ENCODE measurements around the gene CD58. TPM values are rescaled to one million over a fixed set of nuclear protein-coding genes. Genes with fewer than 3 reads are reported as not detected.
A peak's percentile ranks its signal among the peaks of the same experiment; 100 is the strongest.

The CD58 gene
- total and polyA plus RNA-seq, 9 of the 15 experiments (the other 6 are each of a cell fraction or from before 2014, with no cell fraction given), result 18.1 to 113 (median 37.4) TPM

DNA sequence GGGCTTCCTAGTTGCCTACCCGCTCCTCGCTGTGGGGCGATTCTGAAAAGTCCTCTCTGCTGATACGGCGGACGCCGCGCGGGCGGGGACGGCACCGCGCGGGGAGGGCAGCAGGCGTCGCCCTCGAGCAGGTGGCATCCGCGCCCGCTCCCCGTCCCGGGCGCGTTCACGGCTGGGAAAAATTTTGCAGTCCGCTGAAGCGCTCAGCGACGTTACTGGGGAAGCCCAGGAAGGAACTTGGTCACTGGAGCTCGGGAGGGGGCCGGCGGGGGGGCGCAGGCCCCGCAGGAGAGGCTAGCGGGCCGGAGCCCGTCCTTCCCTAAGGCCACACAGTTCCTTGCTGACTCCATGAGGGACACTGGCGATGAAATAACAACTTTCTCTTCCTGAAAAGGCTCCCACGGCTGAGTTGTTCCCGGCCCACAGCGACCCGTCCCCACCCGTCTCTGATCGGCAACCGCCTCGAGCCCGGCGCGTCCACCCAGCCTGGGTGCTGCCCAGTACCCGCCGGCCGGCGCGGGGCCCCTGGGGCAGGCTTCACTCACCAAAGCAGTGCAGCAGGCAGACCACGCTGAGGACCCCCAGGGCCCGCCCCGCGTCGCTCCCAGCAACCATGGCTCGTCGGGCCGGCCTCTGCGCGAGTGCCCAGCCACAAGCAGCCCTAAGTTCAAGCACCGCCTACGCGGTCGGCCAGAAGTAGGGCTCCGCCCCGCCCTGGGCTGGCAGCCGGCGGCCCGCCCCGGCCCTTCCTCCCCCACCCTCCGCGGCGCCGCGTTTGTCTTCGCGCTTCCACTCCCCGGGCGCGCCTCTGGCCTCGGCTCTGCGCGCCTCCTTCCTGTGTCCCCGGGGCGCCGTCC is at the start of gene CD58 (continued):
- TF ChIP-seq, protein P1, sequence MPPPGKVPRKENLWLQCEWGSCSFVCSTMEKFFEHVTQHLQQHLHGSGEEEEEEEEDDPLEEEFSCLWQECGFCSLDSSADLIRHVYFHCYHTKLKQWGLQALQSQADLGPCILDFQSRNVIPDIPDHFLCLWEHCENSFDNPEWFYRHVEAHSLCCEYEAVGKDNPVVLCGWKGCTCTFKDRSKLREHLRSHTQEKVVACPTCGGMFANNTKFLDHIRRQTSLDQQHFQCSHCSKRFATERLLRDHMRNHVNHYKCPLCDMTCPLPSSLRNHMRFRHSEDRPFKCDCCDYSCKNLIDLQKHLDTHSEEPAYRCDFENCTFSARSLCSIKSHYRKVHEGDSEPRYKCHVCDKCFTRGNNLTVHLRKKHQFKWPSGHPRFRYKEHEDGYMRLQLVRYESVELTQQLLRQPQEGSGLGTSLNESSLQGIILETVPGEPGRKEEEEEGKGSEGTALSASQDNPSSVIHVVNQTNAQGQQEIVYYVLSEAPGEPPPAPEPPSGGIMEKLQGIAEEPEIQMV (tag; conservative IDR thresholded peaks at IDR 0.05; ENCODE audit: low read depth), result no peak
- TF ChIP-seq HSF4 (CRISPR knock-in tag; IDR thresholded peaks at IDR 0.05; ENCODE audit: borderline replicate concordance), result no peak
- peak; percentile 40; the same call in 1 of the 2 replicates for TF ChIP-seq SP1 (CRISPR knock-in tag; IDR thresholded peaks at IDR 0.05)
- TF ChIP-seq NBN (IDR thresholded peaks at IDR 0.05; ENCODE audit: low read depth), result 0 out of 2 replicates have a peak, but pooled peaks have one; percentile 11
- TF ChIP-seq, protein P2, sequence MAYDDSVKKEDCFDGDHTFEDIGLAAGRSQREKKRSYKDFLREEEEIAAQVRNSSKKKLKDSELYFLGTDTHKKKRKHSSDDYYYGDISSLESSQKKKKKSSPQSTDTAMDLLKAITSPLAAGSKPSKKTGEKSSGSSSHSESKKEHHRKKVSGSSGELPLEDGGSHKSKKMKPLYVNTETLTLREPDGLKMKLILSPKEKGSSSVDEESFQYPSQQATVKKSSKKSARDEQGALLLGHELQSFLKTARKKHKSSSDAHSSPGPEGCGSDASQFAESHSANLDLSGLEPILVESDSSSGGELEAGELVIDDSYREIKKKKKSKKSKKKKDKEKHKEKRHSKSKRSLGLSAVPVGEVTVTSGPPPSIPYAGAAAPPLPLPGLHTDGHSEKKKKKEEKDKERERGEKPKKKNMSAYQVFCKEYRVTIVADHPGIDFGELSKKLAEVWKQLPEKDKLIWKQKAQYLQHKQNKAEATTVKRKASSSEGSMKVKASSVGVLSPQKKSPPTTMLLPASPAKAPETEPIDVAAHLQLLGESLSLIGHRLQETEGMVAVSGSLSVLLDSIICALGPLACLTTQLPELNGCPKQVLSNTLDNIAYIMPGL (CRISPR knock-in tag; IDR thresholded peaks at IDR 0.05), result peak; percentile 73
- TF ChIP-seq ZNF347 (CRISPR knock-in tag; IDR thresholded peaks at IDR 0.05; ENCODE audit: low read depth), result no peak
- peak in 1 of 2 experiments; percentile 73; a peak in 1 of 4 replicates for TF ChIP-seq TRIM24 (IDR thresholded peaks at IDR 0.05)
- no peak for TF ChIP-seq COPS2 (conservative IDR thresholded peaks at IDR 0.05)
- TF ChIP-seq FOXK1 (CRISPR knock-in tag; IDR thresholded peaks at IDR 0.05; ENCODE audit: borderline replicate concordance), result 0 out of 2 replicates have a peak, but pooled peaks have one; percentile 20
- no peak for TF ChIP-seq MED1 (CRISPR knock-in tag; IDR thresholded peaks at IDR 0.05; ENCODE audit: borderline replicate concordance)
- 0 out of 2 replicates have a peak, but pooled peaks have one; percentile 62 for TF ChIP-seq SRSF1 (IDR thresholded peaks at IDR 0.05; ENCODE audit: low read depth, low read length)
- 0 out of 2 replicates have a peak, but pooled peaks have one; percentile 5 for TF ChIP-seq SMAD3 (CRISPR knock-in tag; conservative IDR thresholded peaks at IDR 0.05)
- TF ChIP-seq PCBP2 (IDR thresholded peaks at IDR 0.05; ENCODE audit: low read depth, low read length, poor library complexity, severe bottlenecking), result peak; percentile 35
- TF ChIP-seq SAP30 (IDR thresholded peaks at IDR 0.05; ENCODE audit: borderline replicate concordance, insufficient read depth, low read depth, low read length, poor library complexity, severe bottlenecking), result peak; percentile 45
- no peak for TF ChIP-seq SRSF7 (optimal IDR thresholded peaks at IDR 0.05; ENCODE audit: low read depth, low read length)
- no peak for TF ChIP-seq PREB (CRISPR knock-in tag; IDR thresholded peaks at IDR 0.05)
- TF ChIP-seq SMAD1 (IDR thresholded peaks at IDR 0.05; ENCODE audit: low read depth, low read length, partially characterized antibody), result peak; percentile 32
- TF ChIP-seq ZBTB8A (IDR thresholded peaks at IDR 0.05; ENCODE audit: partially characterized antibody), result no peak
- TF ChIP-seq TGIF2 (CRISPR knock-in tag; IDR thresholded peaks at IDR 0.05), result 0 out of 2 replicates have a peak, but pooled peaks have one; percentile 59
- no peak for TF ChIP-seq ELK3 (CRISPR knock-in tag; IDR thresholded peaks at IDR 0.05)
- TF ChIP-seq ZNF282 (CRISPR knock-in tag; IDR thresholded peaks at IDR 0.05), result 0 out of 2 replicates have a peak, but pooled peaks have one; percentile 27
- peak; percentile 21; the same call in 1 of the 2 replicates for TF ChIP-seq BHLHE40 (IDR thresholded peaks at IDR 0.05; ENCODE audit: low read length)
